HG03342 (cell line): Measurements from ENCODE around the gene INHBC.

ENCODE experiments used
- ATAC-seq: cut with Tn5 transposase; IDR thresholded peaks from one replicate; pipeline ENCODE4 v1.9.1; 2021; ENCODE audit warnings: mild to moderate bottlenecking, moderate library complexity; ENCODE audit not compliant: unreplicated experiment

INHBC gene

GRCh38 chr12:57452937-57453509 lies 18.4 kb downstream of the INHBC start:
- ATAC-seq, result peak; percentile 50

GRCh38 chr12:57454213-57454565 lies 19.6 kb downstream of the INHBC start:
- ATAC-seq, result no peak

GRCh38 chr12:57454566-57455373 lies 20.2 kb downstream of the INHBC start, which contains the start of gene INHBE:
Gene INHBE (plus strand): TSS chr12:57455307. CDS start chr12:57455537, 230 bp downstream.
- no peak for ATAC-seq

GRCh38 chr12:57455374-57456144 lies 21.0 kb downstream of the INHBC start:
- ATAC-seq, result no peak

GRCh38 chr12:57456145-57456700 lies 21.6 kb downstream of the INHBC start:
- ATAC-seq, result no peak

GRCh38 chr12:57456737-57457490 lies 22.3 kb downstream of the INHBC start:
- ATAC-seq, result no peak

GRCh38 chr12:57458665-57459054 lies 24.1 kb downstream of the INHBC start:
- no peak for ATAC-seq

GRCh38 chr12:57459055-57459749 lies 24.6 kb downstream of the INHBC start:
- ATAC-seq, result peak; percentile 47

- no peak for ATAC-seq
These were observed 25.3 kb downstream of the INHBC start, which contains the start of gene GLI1 for GRCh38 chr12:57459750-57460467. Gene GLI1 (plus strand): TSS chr12:57459785. CDS start chr12:57463692, 3,907 bp downstream.

- ATAC-seq, result no peak
These were observed 25.8 kb downstream of the INHBC start for GRCh38 chr12:57460468-57460784.

- ATAC-seq, result no peak
These were observed 26.3 kb downstream of the INHBC start for GRCh38 chr12:57460841-57461275.

GRCh38 chr12:57461276-57461916 lies 26.8 kb downstream of the INHBC start:
- no peak for ATAC-seq

- ATAC-seq, result no peak
These were observed 27.3 kb downstream of the INHBC start for GRCh38 chr12:57461917-57462250.

- ATAC-seq, result peak; percentile 66
These were observed 27.8 kb downstream of the INHBC start for GRCh38 chr12:57462251-57462911.

GRCh38 chr12:57462912-57463253 lies 28.3 kb downstream of the INHBC start:
- no peak for ATAC-seq

GRCh38 chr12:57464569-57464968 lies 30.0 kb downstream of the INHBC start:
- no peak for ATAC-seq

GRCh38 chr12:57465030-57465746 lies 30.6 kb downstream of the INHBC start:
- ATAC-seq, result no peak
